Testis (tissue), 2 donors: ENCODE results near the gene DEAF1.

ENCODE experiments used
- POLR2A ChIP-seq: fragments of 450-650 bp; IDR thresholded peaks from one replicate; pipeline ENCODE4 v1.6.1; 2017; ENCODE audit warnings: antibody characterized with exemption, mild to moderate bottlenecking, moderate library complexity
- TF ChIP-seq, protein P1 (sequence below), 3 experiments: fragments of 450-650 bp in 2 of 3; fragments of 200-600 bp in 1 of 3; sonication (generic) in 1 of 3; IDR thresholded peaks; one replicate each; pipeline ENCODE4 v1.5.1; 2016 to 2019; ENCODE audit warnings: antibody characterized with exemption in 3 of 3, mild to moderate bottlenecking in 2 of 3, moderate library complexity in 1 of 3

DNA sequence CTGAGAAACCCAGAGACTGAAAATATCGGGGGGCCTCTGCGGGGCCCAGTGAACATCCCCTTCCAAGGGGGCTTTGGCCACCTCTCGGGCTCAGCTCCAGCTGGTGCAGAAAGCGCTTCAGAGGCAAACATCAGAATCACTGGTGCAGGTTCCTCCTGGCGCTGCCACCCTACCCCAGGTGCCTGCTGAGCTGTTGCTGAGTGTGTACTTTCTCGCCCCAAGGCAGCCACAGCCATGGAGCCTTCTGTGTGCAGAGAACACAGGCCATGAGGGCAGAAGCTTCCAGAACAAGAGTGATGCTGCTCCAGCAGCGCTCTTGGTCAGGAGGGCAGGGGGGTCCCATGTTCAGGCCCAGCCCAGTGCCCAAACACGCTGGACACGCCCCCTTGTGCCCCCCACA is 51.7 kb downstream of the DEAF1 start:
- TF ChIP-seq, protein P1, sequence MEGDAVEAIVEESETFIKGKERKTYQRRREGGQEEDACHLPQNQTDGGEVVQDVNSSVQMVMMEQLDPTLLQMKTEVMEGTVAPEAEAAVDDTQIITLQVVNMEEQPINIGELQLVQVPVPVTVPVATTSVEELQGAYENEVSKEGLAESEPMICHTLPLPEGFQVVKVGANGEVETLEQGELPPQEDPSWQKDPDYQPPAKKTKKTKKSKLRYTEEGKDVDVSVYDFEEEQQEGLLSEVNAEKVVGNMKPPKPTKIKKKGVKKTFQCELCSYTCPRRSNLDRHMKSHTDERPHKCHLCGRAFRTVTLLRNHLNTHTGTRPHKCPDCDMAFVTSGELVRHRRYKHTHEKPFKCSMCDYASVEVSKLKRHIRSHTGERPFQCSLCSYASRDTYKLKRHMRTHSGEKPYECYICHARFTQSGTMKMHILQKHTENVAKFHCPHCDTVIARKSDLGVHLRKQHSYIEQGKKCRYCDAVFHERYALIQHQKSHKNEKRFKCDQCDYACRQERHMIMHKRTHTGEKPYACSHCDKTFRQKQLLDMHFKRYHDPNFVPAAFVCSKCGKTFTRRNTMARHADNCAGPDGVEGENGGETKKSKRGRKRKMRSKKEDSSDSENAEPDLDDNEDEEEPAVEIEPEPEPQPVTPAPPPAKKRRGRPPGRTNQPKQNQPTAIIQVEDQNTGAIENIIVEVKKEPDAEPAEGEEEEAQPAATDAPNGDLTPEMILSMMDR (IDR thresholded peaks at IDR 0.05), result no peak
- TF ChIP-seq POLR2A, result no peak
